A673 (cell line): Measurements from ENCODE around the gene MAMDC2.

ENCODE experiments used
- CTCF ChIP-seq: fragments of 300-800, 200-600 bp; sonication (generic); conservative IDR thresholded peaks from 2 replicates; pipeline ENCODE4 v1.5.1; 2017; ENCODE audit warnings: low read depth, mild to moderate bottlenecking, antibody characterized with exemption, low read length, moderate library complexity, mixed read lengths
- EZH2 ChIP-seq: fragments of 200-600 bp; sonication (generic); IDR thresholded peaks from 2 replicates; pipeline ENCODE4 v1.6.1; 2017; ENCODE audit warnings: borderline replicate concordance, low read depth, mild to moderate bottlenecking, mixed read lengths, antibody characterized with exemption, low read length; ENCODE audit not compliant: poor library complexity, severe bottlenecking

- TF ChIP-seq CTCF, result no peak
- no peak for TF ChIP-seq EZH2
Measured at GRCh38 chr9:70092190-70092589, 48.5 kb downstream of the MAMDC2 start.
